Muscle layer of colon (tissue), 2 donors: ENCODE measurements around the gene GDF15.

ENCODE experiments used
- H3K27ac ChIP-seq: one replicate; pipeline ENCODE4 v1.7.0; 2013; ENCODE audit warnings: low read depth, mild to moderate bottlenecking, low read length, moderate library complexity
- H3K27me3 ChIP-seq, 2 donors: one replicate each; pipeline ENCODE4 v1.7.0; 2013; ENCODE audit warnings: low read length in 2 of 2, mild to moderate bottlenecking in 2 of 2; ENCODE audit not compliant: insufficient read depth in 2 of 2, control insufficient read depth in 1 of 2
- H3K36me3 ChIP-seq: one replicate; pipeline ENCODE4 v1.7.0; 2013; ENCODE audit warnings: mild to moderate bottlenecking, low read length; ENCODE audit not compliant: insufficient read depth
- H3K4me1 ChIP-seq: one replicate; pipeline ENCODE4 v1.7.0; 2013; ENCODE audit warnings: mild to moderate bottlenecking, low read length; ENCODE audit not compliant: insufficient read depth
- H3K4me3 ChIP-seq, 2 donors: one replicate each; pipeline ENCODE4 v1.7.0; 2013; ENCODE audit warnings: low read length in 2 of 2, low read depth in 1 of 2, mild to moderate bottlenecking in 1 of 2, moderate library complexity in 1 of 2
- H3K9ac ChIP-seq: one replicate; pipeline ENCODE4 v1.7.0; 2013; ENCODE audit warnings: low read length
- H3K9me3 ChIP-seq: one replicate; pipeline ENCODE4 v1.7.0; 2013; ENCODE audit warnings: mild to moderate bottlenecking, low read length
- donor health status: abdominal sarcoma.
- donor health status: Adenocarcinoma of cecum.

Gene GDF15

DNA sequence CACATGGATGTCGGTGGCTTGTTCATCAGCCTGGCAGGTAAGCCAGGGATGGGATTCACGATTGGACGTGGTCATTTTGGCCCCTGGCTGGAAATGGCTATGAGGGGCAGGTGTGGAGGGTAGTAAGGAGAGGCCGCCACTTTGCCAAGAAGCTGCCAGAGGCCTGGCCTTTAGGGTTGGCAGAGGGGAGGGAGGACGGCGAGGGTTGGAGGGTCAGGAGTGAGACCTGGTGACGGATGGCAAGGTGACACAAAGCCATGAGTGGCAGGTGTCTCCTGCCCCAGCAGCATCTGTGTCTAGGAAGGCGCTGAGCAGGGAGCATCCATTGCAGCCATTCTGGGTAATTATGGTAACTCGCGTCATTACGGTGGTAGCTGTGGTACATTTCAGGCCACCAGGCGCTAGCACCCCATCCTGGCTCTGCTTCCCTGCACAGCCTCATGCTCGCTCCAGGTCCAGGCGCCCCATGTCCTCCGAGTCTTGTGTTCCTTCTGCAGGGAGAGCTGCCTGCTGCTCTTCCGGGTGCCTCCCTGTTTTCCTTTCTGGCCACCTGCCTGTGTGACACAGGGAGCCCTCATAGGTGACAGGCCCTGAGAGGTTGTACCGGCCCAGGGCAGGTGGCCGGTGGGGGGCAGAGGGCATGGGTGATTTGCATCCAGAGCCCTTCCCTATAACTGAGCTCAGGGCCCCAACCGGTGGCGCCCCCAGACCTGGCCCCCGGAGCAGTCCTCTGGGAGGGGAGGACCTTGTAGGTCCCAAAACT is 37.5 kb downstream of the GDF15 start:
- H3K9me3 ChIP-seq = no peaks in the 10 kb centered on the region
- H3K27me3 ChIP-seq = no peaks in the 10 kb centered on the region
- H3K9ac ChIP-seq = no peak overlapping the region
- H3K36me3 ChIP-seq = no peaks in the 10 kb centered on the region
- no peak overlapping the region for H3K4me3 ChIP-seq
- H3K4me1 ChIP-seq = peaks cover 29% of the 10 kb centered on the region
- H3K27ac ChIP-seq = no peak overlapping the region

DNA sequence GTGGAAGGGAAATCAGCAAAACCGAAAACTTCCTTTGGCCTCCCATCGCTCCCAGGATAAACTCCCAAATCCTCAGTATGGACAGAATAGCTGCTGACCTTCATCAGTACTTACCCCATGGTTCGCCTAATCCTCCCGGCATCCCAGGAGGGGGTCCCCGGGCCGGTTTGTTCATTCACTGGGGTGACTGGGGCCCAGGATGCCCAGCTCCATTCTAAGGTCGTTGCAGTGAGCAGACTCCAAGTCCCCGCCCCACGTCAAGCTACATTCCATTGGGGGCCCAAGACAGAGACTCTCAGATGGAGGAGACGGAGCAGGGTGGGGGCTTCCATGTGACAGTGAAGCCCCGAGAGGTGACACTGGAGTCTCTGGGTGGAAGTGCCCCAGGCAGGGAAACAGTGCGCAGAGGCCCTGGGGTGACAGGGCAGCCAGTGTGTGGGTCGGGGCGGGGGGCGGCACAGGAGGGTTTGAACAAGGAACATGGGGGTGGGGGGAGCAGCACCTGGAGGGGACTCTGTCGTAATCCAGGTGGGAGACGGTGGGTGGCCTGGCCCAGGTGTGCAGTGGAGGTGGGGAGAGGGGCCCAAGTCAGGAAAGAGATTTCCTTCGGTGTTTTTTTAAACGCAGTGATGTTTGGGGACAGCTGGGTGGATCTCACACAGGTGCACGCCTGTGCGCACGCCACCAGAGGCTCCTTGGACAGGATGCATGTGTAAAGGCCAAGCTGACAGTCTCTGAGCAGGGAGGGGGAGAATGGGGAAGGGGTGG is 38.3 kb downstream of the GDF15 start:
- Histone ChIP-seq H3K9ac (no peak overlapping the region), H3K27me3 (no peaks in the 10 kb centered on the region), H3K9me3 (no peaks in the 10 kb centered on the region), H3K36me3 (no peaks in the 10 kb centered on the region), H3K4me3 (no peak overlapping the region), H3K4me1 (peaks cover 23% of the 10 kb centered on the region), H3K27ac (no peak overlapping the region)

DNA sequence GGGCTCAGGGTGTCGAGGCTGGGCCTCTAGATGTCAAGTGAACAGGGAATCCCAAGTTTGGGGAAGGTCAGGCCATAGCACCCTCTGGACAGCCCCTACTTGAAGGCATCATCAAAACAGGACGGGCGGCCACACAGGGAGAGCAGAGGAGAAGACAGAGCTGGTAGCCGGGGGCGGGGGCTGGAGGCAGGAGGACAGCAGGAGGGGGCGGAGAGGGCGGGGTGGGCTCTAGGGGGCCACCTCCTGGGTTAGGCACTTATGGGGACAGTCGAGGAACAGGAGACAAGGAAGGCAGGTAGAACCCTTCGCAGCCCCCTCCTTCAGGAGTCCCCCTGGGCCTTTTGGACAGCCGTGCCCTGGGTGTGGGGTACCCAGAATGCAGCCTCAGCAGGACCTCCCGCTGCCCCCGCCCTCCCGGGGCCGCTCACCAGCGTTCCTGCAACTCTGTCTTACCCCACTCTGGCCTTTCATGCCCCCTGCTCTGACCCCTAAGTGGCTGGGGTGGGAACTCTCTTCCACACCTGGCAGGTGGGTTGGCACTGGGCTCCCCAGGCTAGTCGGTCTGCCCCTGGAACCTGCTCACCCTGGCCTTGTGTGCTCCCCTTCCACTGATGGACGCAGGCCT is 39.0 kb downstream of the GDF15 start:
- Histone ChIP-seq H3K27ac (peak overlapping the region; percentile 55), H3K27me3 (no peaks in the 10 kb centered on the region), H3K4me1 (peaks cover 23% of the 10 kb centered on the region), H3K9ac (no peak overlapping the region), H3K4me3 (no peak overlapping the region), H3K36me3 (no peaks in the 10 kb centered on the region), H3K9me3 (no peaks in the 10 kb centered on the region)

DNA sequence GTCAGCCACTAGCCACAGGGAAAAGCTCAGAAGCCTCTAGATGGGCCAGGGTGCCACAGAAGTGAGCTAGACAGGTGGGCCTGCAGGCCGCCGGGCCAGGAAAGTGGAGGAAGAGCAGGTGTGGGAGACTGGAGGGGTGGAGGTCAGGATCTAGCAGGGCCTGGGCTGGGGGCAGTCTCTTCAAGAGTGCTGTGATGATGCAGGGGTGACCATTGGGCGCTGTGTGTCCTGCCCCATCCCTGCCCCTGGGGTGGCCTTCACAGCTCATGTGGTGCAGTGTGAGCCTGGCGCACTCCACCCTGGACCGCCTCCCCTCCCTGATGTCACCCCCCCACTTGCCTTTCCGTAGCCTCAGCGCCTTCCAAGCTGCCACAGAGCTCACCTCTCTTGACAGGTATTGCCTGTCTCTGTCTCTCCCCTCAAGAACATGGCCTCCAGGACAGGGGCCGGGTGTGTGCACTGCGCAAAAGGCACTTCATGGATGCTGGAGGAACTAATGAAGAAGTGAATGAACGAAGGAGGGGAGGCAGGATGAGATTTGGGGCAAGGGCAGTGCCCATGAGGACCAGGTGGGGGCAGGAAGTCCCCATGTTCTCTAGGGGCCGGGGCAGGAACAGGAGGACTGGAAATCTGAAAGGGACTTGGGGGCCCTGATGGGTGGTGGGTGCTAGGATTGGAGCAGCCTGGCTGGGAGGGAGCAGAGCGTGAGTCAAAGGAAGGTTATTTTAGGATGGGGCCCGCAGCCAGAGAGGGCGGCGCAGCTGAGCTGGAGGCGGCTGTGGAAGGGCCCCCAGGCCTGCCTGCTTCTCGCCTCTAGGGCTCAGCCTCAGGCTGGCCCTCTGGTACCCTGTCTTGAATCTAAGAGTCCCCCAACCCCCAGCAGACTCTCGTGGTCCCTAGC is 39.8 kb downstream of the GDF15 start:
- peak overlapping the region; percentile 55 for H3K27ac ChIP-seq
- H3K9ac ChIP-seq = no peak overlapping the region
- peaks cover 22% of the 10 kb centered on the region for H3K4me1 ChIP-seq
- H3K36me3 ChIP-seq = no peaks in the 10 kb centered on the region
- no peak overlapping the region for H3K4me3 ChIP-seq
- H3K9me3 ChIP-seq = no peaks in the 10 kb centered on the region
- H3K27me3 ChIP-seq = no peaks in the 10 kb centered on the region

DNA sequence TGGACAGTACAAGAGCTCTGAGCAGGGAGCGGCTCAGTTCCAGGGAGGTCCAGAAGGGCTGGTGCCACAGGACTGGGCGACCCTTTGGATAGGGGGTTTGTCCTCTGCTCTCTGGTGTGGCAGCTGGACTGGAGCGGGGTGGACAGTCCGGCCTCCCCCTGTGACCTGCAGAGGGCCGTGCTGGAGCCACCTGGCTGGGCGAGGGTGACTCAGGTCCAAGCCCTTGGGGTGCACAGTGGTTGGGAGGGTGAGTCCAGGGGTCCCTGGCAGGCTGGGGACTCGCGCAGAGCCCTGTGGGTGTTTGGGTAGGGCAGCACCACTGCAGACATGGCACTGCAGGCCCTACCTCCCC is 40.4 kb downstream of the GDF15 start:
- no peak overlapping the region for H3K27ac ChIP-seq
- H3K9ac ChIP-seq = no peak overlapping the region
- H3K4me1 ChIP-seq = peaks cover 17% of the 10 kb centered on the region
- no peak overlapping the region for H3K4me3 ChIP-seq
- no peaks in the 10 kb centered on the region for H3K27me3 ChIP-seq
- H3K9me3 ChIP-seq = no peaks in the 10 kb centered on the region
- no peaks in the 10 kb centered on the region for H3K36me3 ChIP-seq

DNA sequence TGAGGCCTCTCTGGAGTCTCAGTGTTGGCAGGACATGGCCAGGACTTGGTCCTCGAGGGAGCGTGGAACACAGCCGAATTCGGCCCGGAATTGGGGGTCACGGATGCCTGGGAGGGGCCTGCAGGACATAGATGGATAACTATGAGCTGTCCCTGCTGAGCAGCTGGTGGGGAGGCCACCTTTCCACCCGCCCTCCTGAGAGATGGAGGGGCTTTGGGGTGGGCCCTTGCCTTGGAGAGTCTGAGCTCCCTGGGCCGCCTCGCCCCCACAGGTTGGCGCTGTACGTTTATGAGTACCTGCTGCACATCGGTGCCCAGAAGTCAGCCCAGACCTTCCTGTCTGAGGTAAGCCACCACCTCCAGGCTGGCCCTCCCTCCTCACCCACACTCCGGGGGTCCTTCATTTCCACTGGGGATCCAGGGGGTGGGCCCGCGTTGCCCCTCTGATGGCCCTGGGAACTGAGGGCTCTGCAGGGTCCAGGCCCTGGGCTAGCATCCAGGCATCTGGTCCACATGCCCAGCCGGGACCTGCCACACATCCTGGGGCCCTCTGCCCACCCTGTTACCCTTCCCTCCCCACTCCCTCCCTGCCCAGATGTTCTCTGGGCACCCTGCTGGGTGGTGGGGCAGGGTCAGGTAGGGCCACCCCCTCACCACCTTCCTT is 41.3 kb downstream of the GDF15 start:
- no peak overlapping the region for H3K4me3 ChIP-seq
- H3K36me3 ChIP-seq = no peaks in the 10 kb centered on the region
- no peaks in the 10 kb centered on the region for H3K9me3 ChIP-seq
- H3K27ac ChIP-seq = no peak overlapping the region
- H3K4me1 ChIP-seq = peaks cover 17% of the 10 kb centered on the region
- no peak overlapping the region for H3K9ac ChIP-seq
- H3K27me3 ChIP-seq = no peaks in the 10 kb centered on the region

DNA sequence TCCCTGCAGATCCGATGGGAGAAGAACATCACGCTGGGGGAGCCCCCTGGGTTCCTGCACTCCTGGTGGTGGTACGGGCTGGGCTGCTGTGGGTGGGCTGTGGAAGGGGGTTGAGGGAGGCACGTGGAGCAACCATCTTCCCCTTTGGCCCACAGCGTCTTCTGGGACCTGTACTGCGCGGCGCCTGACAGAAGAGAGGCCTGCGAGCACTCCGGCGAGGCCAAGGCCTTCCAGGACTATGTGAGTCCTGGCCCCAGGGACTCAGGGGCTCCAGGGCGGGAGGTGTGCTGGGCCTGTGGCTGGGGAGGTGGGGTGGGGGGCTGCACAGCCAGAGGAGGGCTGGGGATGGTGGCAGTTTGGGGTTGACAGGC is 41.8 kb downstream of the GDF15 start:
- Histone ChIP-seq H3K9ac (no peak overlapping the region), H3K36me3 (no peaks in the 10 kb centered on the region), H3K9me3 (no peaks in the 10 kb centered on the region), H3K27ac (no peak overlapping the region), H3K4me1 (peaks cover 17% of the 10 kb centered on the region), H3K4me3 (no peak overlapping the region), H3K27me3 (no peaks in the 10 kb centered on the region)

DNA sequence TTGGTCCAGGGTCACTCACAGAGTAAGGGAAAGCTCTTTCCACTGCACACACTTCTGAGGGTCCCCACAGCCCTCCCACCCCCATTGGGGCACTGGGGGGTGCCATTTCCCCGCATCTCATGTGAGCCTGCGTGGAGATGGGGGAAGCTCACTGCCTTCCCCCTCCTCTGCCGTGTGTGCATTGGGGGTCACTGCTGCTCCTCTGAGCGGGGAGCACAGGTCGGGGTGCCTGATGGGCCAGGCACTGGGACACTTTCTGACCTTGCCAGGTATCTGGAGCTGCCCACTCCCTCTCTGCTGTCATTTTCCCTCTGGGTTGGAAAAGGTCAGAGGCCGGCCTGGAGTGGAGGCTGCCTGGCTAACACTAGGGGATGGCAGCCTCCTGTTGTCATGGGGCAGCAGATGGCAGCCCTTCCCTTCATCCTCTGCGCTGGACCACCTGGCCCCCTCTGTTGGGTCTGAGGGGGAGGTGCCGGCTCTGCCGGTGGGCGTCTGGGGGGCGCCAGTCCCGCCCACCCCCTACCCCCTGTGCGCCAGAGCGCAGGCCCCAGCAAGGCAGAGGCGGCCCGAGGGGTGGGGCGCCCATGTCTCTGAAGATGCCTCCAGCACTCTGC is 42.3 kb downstream of the GDF15 start:
- no peak overlapping the region for H3K9ac ChIP-seq
- H3K4me3 ChIP-seq = peak overlapping the region in 1 of 2 donors; percentile 41
- peak overlapping the region; percentile 66 for H3K27ac ChIP-seq
- H3K9me3 ChIP-seq = no peaks in the 10 kb centered on the region
- no peaks in the 10 kb centered on the region for H3K27me3 ChIP-seq
- H3K36me3 ChIP-seq = no peaks in the 10 kb centered on the region
- H3K4me1 ChIP-seq = peaks cover 17% of the 10 kb centered on the region

DNA sequence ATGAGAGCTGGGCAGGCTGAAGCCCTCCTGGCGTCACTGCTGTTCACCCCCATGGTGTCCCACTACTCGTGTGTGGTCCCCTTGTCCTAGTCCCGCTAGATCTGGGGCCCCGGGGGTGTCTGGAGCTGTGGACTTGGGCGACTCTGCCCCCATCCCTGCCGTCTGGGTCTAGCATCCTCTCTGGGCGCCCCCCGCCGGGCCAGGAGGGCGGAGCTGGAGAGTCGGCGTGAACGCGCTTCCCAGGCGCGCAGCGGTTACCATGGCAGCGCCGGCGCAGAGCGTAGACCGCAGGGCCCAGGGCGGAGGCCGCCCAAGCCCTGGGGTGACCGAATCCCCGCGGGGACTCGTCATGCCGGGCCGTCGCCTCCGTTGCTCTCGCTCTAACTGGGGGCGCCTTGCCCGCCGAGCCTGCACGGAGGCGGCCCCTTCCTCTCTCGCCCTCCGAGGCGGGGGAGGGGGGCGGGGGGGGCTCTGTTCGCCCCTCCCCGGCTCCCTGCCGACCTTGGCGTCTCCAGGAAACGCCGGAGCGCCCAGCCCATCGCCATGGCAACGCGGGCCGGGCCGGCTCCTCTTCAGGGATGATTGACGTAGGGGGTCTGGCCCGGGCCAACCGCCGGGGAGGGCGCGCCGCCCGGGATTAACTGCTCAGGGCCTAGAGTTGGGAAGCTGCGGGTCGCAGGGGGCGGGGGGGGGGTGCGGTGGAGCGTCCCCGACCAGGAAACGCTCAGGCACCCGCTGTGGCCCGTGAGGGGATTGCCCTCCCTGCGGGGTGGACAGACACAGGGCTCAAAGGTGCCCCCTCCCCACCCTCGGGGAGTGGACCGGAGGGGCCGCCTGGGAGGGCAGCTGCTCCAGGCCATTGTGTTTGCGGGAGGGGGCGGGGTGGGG is 43.1 kb downstream of the GDF15 start:
- Histone ChIP-seq H3K9ac (no peak overlapping the region), H3K27ac (peak overlapping the region; percentile 66), H3K9me3 (no peaks in the 10 kb centered on the region), H3K36me3 (no peaks in the 10 kb centered on the region), H3K4me1 (peaks cover 19% of the 10 kb centered on the region), H3K27me3 (peaks cover 0 to 3% of the 10 kb centered on the region in 2 donors), H3K4me3 (peak overlapping the region; percentile 23 to 41)
